Kidney (tissue), 14 donors: Measurements from ENCODE around the gene THADA. TPM values are rescaled to one million over a fixed set of nuclear protein-coding genes. Genes with fewer than 3 reads are reported as not detected.

ENCODE experiments used
- DNase-seq, 5 donors: peaks; one replicate each; pipeline ENCODE4 v3.0.0-alpha.2; 2013 to 2020
- FAIRE-seq: peaks from 2 replicates; lab custom pipeline; 2012; peaks lifted over from hg19 to GRCh38; lab: Jason Lieb, UNC
- H3K27ac ChIP-seq, 2 donors: one replicate each; pipeline ENCODE4 v1.7.0; 2013; ENCODE audit warnings: low read depth in 2 of 2, low read length in 2 of 2, inconsistent platforms in 1 of 2
- H3K27me3 ChIP-seq: one replicate; pipeline ENCODE4 v1.7.1; 2013; ENCODE audit warnings: low read length, inconsistent platforms; ENCODE audit not compliant: control insufficient read depth, insufficient read depth
- H3K36me3 ChIP-seq, 3 donors: one replicate each; pipeline versions ENCODE4 v1.7.0 to v1.7.1; 2013; ENCODE audit warnings: low read length in 3 of 3, control low read depth in 1 of 3, inconsistent platforms in 1 of 3; ENCODE audit not compliant: insufficient read depth in 3 of 3, control insufficient read depth in 2 of 3
- H3K4me1 ChIP-seq, 3 donors: one replicate each; pipeline versions ENCODE4 v1.7.0 to v1.7.1; 2013; ENCODE audit warnings: low read length in 3 of 3, inconsistent platforms in 1 of 3, low read depth in 1 of 3; ENCODE audit not compliant: control insufficient read depth in 2 of 3, insufficient read depth in 2 of 3
- H3K4me3 ChIP-seq, 3 donors: one replicate each; pipeline versions ENCODE4 v1.7.0 to v1.8.1; 2013; ENCODE audit warnings: low read length in 3 of 3, control low read depth in 1 of 3, inconsistent platforms in 1 of 3
- H3K9ac ChIP-seq, 3 donors: one replicate each; pipeline versions ENCODE4 v1.7.0 to v1.7.1; 2013; ENCODE audit warnings: low read length in 3 of 3, control low read depth in 1 of 3, inconsistent platforms in 1 of 3
- H3K9me3 ChIP-seq, 3 donors: one replicate each; pipeline versions ENCODE4 v1.7.0 to v1.7.1; 2013; ENCODE audit warnings: low read length in 3 of 3, control low read depth in 1 of 3, inconsistent platforms in 1 of 3; ENCODE audit not compliant: control insufficient read depth in 2 of 3, insufficient read depth in 1 of 3
- intact Hi-C: fragments of 100-400 bp; cut with DNase I; formaldehyde crosslinking; loops from one replicate; pipeline ENCODE4 v1.11.1; 2022
- polyA plus RNA-seq: library from polyadenylated mRNA; stranded (reverse); fragments of 350-450 nt; fragmentation: Illumina TruSeq; extraction: RNeasy Lipid Tissue Mini Kit (QIAGEN cat#74804); gene quantifications from one replicate; pipeline ENCODE4 v1.2.3, GENCODE V29; 2014; ENCODE audit warnings: low read depth, low replicate concordance; ENCODE audit not compliant: insufficient read depth
- total RNA-seq: library from RNA; stranded (reverse); fragmentation: NEBNext Ultra II Directional; extraction: Animal tissue kit (Norgen Biotek cat#: 25700); gene quantifications from one replicate; pipeline ENCODE4 v1.2.1, GENCODE V29; 2021
- TF ChIP-seq, protein P1 (sequence below): IDR thresholded peaks from 3 replicates; pipeline ENCODE4 v1.5.1; 2012; ENCODE audit warnings: mild to moderate bottlenecking, moderate library complexity, borderline replicate concordance; ENCODE audit not compliant: insufficient read depth; ENCODE audit errors: extremely low read depth
- donor health status: control.
- donor health status: control.
- donor health status: control.
- donor health status: control.
- donor health status: control.
- donor health status: DM: yes; HTN: yes; CAD: no.
- donor health status: Normal renal cell carcinoma (clear cell type).

Gene THADA
- total and polyA plus RNA-seq, 2 donors from 2014 or later, result 21.4 to 45.1 TPM

DNA sequence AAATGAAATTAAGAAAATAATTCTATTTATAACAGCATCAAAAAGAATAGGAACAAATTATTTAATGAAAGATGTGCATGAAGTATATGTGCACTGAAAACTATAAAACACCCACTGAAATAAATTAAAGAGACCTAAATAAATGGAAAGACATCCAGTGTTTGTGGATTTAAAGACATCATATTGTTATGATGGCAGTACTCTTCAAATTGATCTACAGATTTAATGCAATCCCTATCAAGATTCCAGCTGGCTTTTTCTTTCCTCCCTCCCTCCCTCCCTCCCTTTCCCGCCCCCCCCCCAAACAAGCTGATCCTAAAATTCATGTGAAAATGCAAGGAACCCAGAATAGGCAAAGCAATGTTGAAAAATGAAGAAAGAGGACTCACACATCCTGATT lies 285.9 kb downstream of the THADA start:
- Histone ChIP-seq H3K4me3 (no peak overlapping the region), H3K9me3 (no peaks in the 10 kb centered on the region), H3K4me1 (peaks cover 11 to 30% (median 15%) of the 10 kb centered on the region in 3 donors), H3K9ac (no peak overlapping the region), H3K27me3 (no peaks in the 10 kb centered on the region), H3K36me3 (no peaks in the 10 kb centered on the region), H3K27ac (no peak overlapping the region)
- DNase-seq, result no peak
- intact Hi-C loops, result no loop called here
- TF ChIP-seq, protein P1, sequence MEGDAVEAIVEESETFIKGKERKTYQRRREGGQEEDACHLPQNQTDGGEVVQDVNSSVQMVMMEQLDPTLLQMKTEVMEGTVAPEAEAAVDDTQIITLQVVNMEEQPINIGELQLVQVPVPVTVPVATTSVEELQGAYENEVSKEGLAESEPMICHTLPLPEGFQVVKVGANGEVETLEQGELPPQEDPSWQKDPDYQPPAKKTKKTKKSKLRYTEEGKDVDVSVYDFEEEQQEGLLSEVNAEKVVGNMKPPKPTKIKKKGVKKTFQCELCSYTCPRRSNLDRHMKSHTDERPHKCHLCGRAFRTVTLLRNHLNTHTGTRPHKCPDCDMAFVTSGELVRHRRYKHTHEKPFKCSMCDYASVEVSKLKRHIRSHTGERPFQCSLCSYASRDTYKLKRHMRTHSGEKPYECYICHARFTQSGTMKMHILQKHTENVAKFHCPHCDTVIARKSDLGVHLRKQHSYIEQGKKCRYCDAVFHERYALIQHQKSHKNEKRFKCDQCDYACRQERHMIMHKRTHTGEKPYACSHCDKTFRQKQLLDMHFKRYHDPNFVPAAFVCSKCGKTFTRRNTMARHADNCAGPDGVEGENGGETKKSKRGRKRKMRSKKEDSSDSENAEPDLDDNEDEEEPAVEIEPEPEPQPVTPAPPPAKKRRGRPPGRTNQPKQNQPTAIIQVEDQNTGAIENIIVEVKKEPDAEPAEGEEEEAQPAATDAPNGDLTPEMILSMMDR, result no peak
- FAIRE-seq, result no peak

DNA sequence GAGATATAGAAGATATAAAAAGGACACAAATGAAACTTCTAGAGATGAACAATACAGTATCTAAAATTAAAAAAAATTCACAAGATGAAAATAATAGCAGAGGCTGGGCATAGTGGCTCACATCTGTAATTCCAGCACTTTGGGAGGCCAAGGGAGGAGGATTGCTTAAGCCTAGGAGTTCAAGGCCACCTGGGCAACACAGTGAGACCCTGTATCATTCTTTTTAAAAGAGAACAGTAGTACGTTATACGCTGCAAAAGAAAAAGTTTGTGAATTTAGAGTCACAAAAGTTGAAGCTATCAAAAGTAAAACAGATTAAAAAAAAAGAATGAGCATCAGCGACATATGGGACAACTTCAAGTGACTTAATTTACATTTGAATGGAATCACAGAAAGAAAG lies 287.9 kb downstream of the THADA start:
- Histone ChIP-seq H3K9ac (no peak overlapping the region), H3K36me3 (no peaks in the 10 kb centered on the region), H3K9me3 (no peaks in the 10 kb centered on the region), H3K4me3 (no peak overlapping the region), H3K27ac (no peak overlapping the region), H3K4me1 (peaks cover 8 to 12% (median 9%) of the 10 kb centered on the region in 3 donors), H3K27me3 (no peaks in the 10 kb centered on the region)
- intact Hi-C loops, result no loop called here
- no peak for FAIRE-seq
- TF ChIP-seq, protein P1, result no peak
- DNase-seq, result no peak

DNA sequence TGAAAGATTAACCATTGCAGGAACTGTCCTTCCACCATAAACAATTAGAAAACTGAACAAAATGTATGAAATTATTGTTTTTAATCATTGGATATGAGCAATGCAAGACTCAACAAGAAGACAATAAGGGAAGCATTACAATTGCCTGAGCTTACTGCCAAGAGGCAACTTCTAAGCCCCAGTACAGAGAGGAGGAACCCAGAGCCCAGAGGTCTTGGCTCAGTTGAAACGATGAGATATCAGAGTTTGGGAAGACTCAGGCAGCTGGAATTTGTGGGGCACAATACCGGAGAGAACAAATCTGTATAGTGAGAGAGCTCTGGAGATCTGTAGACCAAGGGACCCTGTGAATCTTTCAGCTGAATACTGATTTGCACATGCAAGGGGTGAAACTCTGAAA lies 288.8 kb downstream of the THADA start:
- Histone ChIP-seq H3K4me1 (peaks cover 0 to 4% (median 4%) of the 10 kb centered on the region in 3 donors), H3K27me3 (no peaks in the 10 kb centered on the region), H3K9me3 (no peaks in the 10 kb centered on the region), H3K9ac (no peak overlapping the region), H3K4me3 (no peak overlapping the region), H3K36me3 (no peaks in the 10 kb centered on the region), H3K27ac (no peak overlapping the region)
- FAIRE-seq (no peak), DNase-seq (no peak)
- intact Hi-C loops, result no loop called here
- TF ChIP-seq, protein P1, result no peak

DNA sequence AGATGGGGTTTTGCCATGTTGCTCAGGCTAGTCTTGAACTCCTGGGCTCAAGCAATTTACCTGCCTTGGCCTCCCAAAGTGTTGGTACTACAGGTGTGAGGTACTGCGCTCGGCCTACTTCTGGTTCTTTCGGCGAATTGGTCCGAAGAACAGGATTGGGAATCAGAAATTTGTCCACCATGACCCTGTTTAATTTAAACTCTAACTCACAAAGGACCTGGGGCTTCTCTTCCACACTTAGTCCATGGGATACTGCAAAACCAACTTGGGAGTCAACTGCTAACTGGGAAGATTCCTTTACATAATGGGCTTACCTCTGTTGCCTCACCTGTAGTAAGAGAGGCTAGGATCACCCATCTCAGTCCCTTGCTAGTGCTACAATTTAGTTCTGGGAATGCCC lies 289.6 kb downstream of the THADA start:
- no peak overlapping the region for H3K4me3 ChIP-seq
- H3K36me3 ChIP-seq, result no peaks in the 10 kb centered on the region
- H3K4me1 ChIP-seq, result peaks cover 2 to 7% (median 4%) of the 10 kb centered on the region in 3 donors
- TF ChIP-seq, protein P1, result no peak
- H3K9me3 ChIP-seq, result no peaks in the 10 kb centered on the region
- intact Hi-C loops, result no loop called here
- FAIRE-seq (no peak), DNase-seq (no peak)
- no peak overlapping the region for H3K9ac ChIP-seq
- peak overlapping the region; percentile 38 to 77 for H3K27ac ChIP-seq
- H3K27me3 ChIP-seq, result no peaks in the 10 kb centered on the region
